Measurements from ENCODE around the gene ABRACL. TPM values are rescaled to one million over a fixed set of nuclear protein-coding genes. Genes with fewer than 3 reads are reported as not detected.
"Not testable (repeated sequence)": the region's sequence is repeated elsewhere in the genome, so short reads cannot be mapped to it uniquely, and the experiment has no call there.

Gene ABRACL
- 82.8 and 132 TPM in 2 replicates for total RNA-seq

GRCh38 chr6:139028658-139029469 lies at the start of gene ABRACL:
Gene ABRACL, plus strand, starts transcription at chr6:139028745. Its CDS starts 5,416 bp downstream, at chr6:139034161.
- DNase-seq (ENCODE audit: extremely low read depth, low read depth, low spot score): no peak

GRCh38 chr6:138979365-138979764 lies 49.2 kb upstream of the ABRACL start:
- no peak for DNase-seq (ENCODE audit: extremely low read depth, low read depth, low spot score)

- no peak for DNase-seq (ENCODE audit: extremely low read depth, low read depth, low spot score)
These were observed 48.5 kb upstream of the ABRACL start for GRCh38 chr6:138979813-138980668.

GRCh38 chr6:138981416-138981815 lies 47.1 kb upstream of the ABRACL start:
- DNase-seq (ENCODE audit: extremely low read depth, low read depth, low spot score): no peak

- DNase-seq (ENCODE audit: extremely low read depth, low read depth, low spot score): no peak
These were observed 42.0 kb upstream of the ABRACL start for GRCh38 chr6:138986578-138986977.

GRCh38 chr6:138987080-138987642 lies 41.4 kb upstream of the ABRACL start:
- no peak for DNase-seq (ENCODE audit: extremely low read depth, low read depth, low spot score)

- no peak for DNase-seq (ENCODE audit: extremely low read depth, low read depth, low spot score)
These were observed 40.7 kb upstream of the ABRACL start, which contains the start of gene REPS1 for GRCh38 chr6:138987643-138988468. Gene REPS1, minus strand, starts transcription at chr6:138988253. Its CDS starts 571 bp downstream, at chr6:138987682.

- no peak for DNase-seq (ENCODE audit: extremely low read depth, low read depth, low spot score)
These were observed 40.1 kb upstream of the ABRACL start for GRCh38 chr6:138988469-138988834.

- DNase-seq (ENCODE audit: extremely low read depth, low read depth, low spot score): no peak
These were observed 39.2 kb upstream of the ABRACL start for GRCh38 chr6:138989098-138989983.

- DNase-seq (ENCODE audit: extremely low read depth, low read depth, low spot score): no peak
These were observed 37.3 kb upstream of the ABRACL start for GRCh38 chr6:138991206-138991605.

GRCh38 chr6:138992965-138993364 lies 35.6 kb upstream of the ABRACL start:
- not testable (repeated sequence) for DNase-seq (ENCODE audit: extremely low read depth, low read depth, low spot score)

GRCh38 chr6:138993410-138993809 lies 35.1 kb upstream of the ABRACL start:
- DNase-seq (ENCODE audit: extremely low read depth, low read depth, low spot score): not testable (repeated sequence)

GRCh38 chr6:138996524-138996923 lies 32.0 kb upstream of the ABRACL start:
- no peak for DNase-seq (ENCODE audit: extremely low read depth, low read depth, low spot score)

- no peak for DNase-seq (ENCODE audit: extremely low read depth, low read depth, low spot score)
These were observed 31.4 kb upstream of the ABRACL start for GRCh38 chr6:138997136-138997535.

- DNase-seq (ENCODE audit: extremely low read depth, low read depth, low spot score): no peak
These were observed 28.4 kb upstream of the ABRACL start for GRCh38 chr6:138999949-139000725.

- DNase-seq (ENCODE audit: extremely low read depth, low read depth, low spot score): no peak
These were observed 24.8 kb upstream of the ABRACL start for GRCh38 chr6:139003751-139004150.

GRCh38 chr6:139006477-139006876 lies 22.1 kb upstream of the ABRACL start:
- no peak for DNase-seq (ENCODE audit: extremely low read depth, low read depth, low spot score)

- DNase-seq (ENCODE audit: extremely low read depth, low read depth, low spot score): no peak
These were observed 21.1 kb upstream of the ABRACL start for GRCh38 chr6:139007428-139007827.

- DNase-seq (ENCODE audit: extremely low read depth, low read depth, low spot score): no peak
These were observed 20.4 kb upstream of the ABRACL start for GRCh38 chr6:139008117-139008516.
